GM23338 (cell line): ENCODE measurements around the gene TPM1.

ENCODE experiments used
- CREB1 ChIP-seq: fragments of 250-450 bp; sonication (Bioruptor Pico); IDR thresholded peaks from 2 replicates; pipeline ENCODE4 v1.5.0; 2020; ENCODE audit warnings: low read depth, mild to moderate bottlenecking, moderate library complexity
- EZH2 ChIP-seq: fragments of 200-600 bp; sonication (generic); IDR thresholded peaks from one replicate; pipeline ENCODE4 v1.8.0; 2017; ENCODE audit warnings: antibody characterized with exemption, mild to moderate bottlenecking, low read depth; ENCODE audit not compliant: unreplicated experiment
- NANOG ChIP-seq: IDR thresholded peaks from 2 replicates; pipeline ENCODE4 v1.6.1; 2016; ENCODE audit warnings: antibody characterized with exemption, borderline replicate concordance
- POLR2AphosphoS5 ChIP-seq: IDR thresholded peaks from 2 replicates; pipeline ENCODE4 v1.6.1; 2016; ENCODE audit warnings: antibody characterized with exemption, low read depth
- STAT1 ChIP-seq: IDR thresholded peaks from one replicate; pipeline ENCODE4 v1.6.1; 2016; ENCODE audit warnings: antibody characterized with exemption; ENCODE audit not compliant: unreplicated experiment
- TF ChIP-seq, protein P1 (sequence below), 2 experiments: fragments of 200-600 bp in 1 of 2; sonication (generic) in 1 of 2; conservative IDR thresholded peaks; 2 replicates each; pipeline versions ENCODE4 v1.5.1 to v1.6.1; 2016 to 2017; ENCODE audit warnings: antibody characterized with exemption in 2 of 2, low read depth in 2 of 2, mild to moderate bottlenecking in 2 of 2, moderate library complexity in 1 of 2
- TF ChIP-seq, protein P2 (sequence below): IDR thresholded peaks from one replicate; pipeline ENCODE4 v1.6.1; 2018; ENCODE audit warnings: antibody characterized with exemption; ENCODE audit not compliant: unreplicated experiment

GRCh38 chr15:63059573-63060216, 17.1 kb downstream of the TPM1 start:
- no peak for TF ChIP-seq EZH2
- TF ChIP-seq, protein P1, sequence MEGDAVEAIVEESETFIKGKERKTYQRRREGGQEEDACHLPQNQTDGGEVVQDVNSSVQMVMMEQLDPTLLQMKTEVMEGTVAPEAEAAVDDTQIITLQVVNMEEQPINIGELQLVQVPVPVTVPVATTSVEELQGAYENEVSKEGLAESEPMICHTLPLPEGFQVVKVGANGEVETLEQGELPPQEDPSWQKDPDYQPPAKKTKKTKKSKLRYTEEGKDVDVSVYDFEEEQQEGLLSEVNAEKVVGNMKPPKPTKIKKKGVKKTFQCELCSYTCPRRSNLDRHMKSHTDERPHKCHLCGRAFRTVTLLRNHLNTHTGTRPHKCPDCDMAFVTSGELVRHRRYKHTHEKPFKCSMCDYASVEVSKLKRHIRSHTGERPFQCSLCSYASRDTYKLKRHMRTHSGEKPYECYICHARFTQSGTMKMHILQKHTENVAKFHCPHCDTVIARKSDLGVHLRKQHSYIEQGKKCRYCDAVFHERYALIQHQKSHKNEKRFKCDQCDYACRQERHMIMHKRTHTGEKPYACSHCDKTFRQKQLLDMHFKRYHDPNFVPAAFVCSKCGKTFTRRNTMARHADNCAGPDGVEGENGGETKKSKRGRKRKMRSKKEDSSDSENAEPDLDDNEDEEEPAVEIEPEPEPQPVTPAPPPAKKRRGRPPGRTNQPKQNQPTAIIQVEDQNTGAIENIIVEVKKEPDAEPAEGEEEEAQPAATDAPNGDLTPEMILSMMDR (conservative IDR thresholded peaks at IDR 0.05; ENCODE audit: low read depth in 2 of 2): no peak
- TF ChIP-seq, protein P2, sequence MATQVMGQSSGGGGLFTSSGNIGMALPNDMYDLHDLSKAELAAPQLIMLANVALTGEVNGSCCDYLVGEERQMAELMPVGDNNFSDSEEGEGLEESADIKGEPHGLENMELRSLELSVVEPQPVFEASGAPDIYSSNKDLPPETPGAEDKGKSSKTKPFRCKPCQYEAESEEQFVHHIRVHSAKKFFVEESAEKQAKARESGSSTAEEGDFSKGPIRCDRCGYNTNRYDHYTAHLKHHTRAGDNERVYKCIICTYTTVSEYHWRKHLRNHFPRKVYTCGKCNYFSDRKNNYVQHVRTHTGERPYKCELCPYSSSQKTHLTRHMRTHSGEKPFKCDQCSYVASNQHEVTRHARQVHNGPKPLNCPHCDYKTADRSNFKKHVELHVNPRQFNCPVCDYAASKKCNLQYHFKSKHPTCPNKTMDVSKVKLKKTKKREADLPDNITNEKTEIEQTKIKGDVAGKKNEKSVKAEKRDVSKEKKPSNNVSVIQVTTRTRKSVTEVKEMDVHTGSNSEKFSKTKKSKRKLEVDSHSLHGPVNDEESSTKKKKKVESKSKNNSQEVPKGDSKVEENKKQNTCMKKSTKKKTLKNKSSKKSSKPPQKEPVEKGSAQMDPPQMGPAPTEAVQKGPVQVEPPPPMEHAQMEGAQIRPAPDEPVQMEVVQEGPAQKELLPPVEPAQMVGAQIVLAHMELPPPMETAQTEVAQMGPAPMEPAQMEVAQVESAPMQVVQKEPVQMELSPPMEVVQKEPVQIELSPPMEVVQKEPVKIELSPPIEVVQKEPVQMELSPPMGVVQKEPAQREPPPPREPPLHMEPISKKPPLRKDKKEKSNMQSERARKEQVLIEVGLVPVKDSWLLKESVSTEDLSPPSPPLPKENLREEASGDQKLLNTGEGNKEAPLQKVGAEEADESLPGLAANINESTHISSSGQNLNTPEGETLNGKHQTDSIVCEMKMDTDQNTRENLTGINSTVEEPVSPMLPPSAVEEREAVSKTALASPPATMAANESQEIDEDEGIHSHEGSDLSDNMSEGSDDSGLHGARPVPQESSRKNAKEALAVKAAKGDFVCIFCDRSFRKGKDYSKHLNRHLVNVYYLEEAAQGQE: no peak
- TF ChIP-seq POLR2AphosphoS5: no peak
- TF ChIP-seq STAT1: no peak
- no peak for TF ChIP-seq CREB1
- no peak for TF ChIP-seq NANOG
